ENCODE results near the gene GPR31.

DNA sequence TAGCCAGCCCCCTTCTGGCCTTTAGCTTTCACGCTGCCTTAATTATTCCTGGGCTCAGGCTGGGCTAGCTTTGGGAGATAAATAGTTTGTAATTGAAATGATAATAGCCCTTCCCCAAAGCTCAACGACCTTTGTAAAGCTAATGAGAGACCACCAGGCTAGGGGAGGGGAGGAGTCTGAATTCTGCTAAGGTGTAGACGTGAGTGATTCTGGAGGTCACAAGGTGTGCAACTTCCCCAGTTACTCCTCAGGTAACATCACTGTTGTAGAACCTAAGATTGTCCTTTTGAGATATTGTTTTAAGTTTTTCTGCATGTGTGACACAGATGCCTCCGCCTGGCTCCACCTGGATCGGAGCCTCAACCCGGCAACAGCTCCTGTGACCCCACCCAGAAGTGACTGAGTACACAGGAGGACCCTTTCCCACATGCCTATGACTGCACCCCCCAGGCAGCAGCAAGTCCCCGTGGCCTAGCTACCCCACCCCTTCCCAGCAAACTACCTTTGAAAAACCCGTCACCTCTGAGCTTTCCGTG lies 5.8 kb upstream of the GPR31 start:
- TF ChIP-seq, protein P1, sequence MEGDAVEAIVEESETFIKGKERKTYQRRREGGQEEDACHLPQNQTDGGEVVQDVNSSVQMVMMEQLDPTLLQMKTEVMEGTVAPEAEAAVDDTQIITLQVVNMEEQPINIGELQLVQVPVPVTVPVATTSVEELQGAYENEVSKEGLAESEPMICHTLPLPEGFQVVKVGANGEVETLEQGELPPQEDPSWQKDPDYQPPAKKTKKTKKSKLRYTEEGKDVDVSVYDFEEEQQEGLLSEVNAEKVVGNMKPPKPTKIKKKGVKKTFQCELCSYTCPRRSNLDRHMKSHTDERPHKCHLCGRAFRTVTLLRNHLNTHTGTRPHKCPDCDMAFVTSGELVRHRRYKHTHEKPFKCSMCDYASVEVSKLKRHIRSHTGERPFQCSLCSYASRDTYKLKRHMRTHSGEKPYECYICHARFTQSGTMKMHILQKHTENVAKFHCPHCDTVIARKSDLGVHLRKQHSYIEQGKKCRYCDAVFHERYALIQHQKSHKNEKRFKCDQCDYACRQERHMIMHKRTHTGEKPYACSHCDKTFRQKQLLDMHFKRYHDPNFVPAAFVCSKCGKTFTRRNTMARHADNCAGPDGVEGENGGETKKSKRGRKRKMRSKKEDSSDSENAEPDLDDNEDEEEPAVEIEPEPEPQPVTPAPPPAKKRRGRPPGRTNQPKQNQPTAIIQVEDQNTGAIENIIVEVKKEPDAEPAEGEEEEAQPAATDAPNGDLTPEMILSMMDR (IDR thresholded peaks at IDR 0.05; ENCODE audit: low read length), result no peak
- TF ChIP-seq EZH2phosphoT487 (IDR thresholded peaks at IDR 0.05; ENCODE audit: low read length), result no peak

Data from MM.1S (cell line).